ENCODE measurements around the gene PLEKHA4.

GRCh38 chr19:48854103-48854502 lies 14.3 kb downstream of the PLEKHA4 start:
- TF ChIP-seq YY1 (IDR thresholded peaks at IDR 0.05) = no peak
- TF ChIP-seq, protein P1, sequence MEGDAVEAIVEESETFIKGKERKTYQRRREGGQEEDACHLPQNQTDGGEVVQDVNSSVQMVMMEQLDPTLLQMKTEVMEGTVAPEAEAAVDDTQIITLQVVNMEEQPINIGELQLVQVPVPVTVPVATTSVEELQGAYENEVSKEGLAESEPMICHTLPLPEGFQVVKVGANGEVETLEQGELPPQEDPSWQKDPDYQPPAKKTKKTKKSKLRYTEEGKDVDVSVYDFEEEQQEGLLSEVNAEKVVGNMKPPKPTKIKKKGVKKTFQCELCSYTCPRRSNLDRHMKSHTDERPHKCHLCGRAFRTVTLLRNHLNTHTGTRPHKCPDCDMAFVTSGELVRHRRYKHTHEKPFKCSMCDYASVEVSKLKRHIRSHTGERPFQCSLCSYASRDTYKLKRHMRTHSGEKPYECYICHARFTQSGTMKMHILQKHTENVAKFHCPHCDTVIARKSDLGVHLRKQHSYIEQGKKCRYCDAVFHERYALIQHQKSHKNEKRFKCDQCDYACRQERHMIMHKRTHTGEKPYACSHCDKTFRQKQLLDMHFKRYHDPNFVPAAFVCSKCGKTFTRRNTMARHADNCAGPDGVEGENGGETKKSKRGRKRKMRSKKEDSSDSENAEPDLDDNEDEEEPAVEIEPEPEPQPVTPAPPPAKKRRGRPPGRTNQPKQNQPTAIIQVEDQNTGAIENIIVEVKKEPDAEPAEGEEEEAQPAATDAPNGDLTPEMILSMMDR (IDR thresholded peaks at IDR 0.05; ENCODE audit: low read depth, low read length, missing input control) = no peak
- TF ChIP-seq SP1 (IDR thresholded peaks at IDR 0.05) = no peak

Data from liver (tissue), 3 donors.